Effector CD8-positive, alpha-beta T cell (primary cell): ENCODE measurements around the gene TRMT10B.

Experiments
- DNase-seq: peaks from one replicate; lab custom pipeline; 2025; lab: John Stamatoyannopoulos, UW
- total RNA-seq, 4 experiments: gene quantifications; one replicate each; lab custom pipeline; 2026; lab: John Stamatoyannopoulos, UW

Gene TRMT10B, protein sequence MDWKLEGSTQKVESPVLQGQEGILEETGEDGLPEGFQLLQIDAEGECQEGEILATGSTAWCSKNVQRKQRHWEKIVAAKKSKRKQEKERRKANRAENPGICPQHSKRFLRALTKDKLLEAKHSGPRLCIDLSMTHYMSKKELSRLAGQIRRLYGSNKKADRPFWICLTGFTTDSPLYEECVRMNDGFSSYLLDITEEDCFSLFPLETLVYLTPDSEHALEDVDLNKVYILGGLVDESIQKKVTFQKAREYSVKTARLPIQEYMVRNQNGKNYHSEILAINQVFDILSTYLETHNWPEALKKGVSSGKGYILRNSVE
- total RNA-seq: 13.7 to 18.6 (median 16.6) reads per million in 4 experiments

- DNase-seq: peak; percentile 50
These were observed at the start of gene TRMT10B for GRCh38 chr9:37753489-37754190. Gene TRMT10B (plus strand): TSS chr9:37753805. CDS start chr9:37761932, 8,127 bp downstream.

DNA sequence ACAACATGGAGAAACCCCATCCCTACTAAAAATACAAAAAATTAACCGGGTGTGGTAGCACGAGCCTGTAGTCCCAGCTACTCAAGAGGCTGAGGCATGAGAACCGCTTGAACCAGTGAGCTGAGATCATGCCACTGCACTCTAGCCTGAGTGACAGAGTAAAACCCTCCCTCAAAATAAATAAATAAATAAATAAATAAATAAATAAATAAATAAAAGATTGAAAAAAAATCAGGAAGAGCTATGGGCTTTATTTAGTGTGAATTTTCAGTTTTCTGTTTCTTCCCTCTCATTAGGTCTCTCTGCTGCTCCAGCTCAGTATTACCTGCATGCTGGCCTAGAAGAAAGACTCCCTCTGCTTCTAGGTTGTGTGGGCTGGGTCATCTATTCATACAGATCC, 47.8 kb upstream of the TRMT10B start:
- DNase-seq: no peak

GRCh38 chr9:37706290-37706689, 47.3 kb upstream of the TRMT10B start:
- no peak for DNase-seq

DNA sequence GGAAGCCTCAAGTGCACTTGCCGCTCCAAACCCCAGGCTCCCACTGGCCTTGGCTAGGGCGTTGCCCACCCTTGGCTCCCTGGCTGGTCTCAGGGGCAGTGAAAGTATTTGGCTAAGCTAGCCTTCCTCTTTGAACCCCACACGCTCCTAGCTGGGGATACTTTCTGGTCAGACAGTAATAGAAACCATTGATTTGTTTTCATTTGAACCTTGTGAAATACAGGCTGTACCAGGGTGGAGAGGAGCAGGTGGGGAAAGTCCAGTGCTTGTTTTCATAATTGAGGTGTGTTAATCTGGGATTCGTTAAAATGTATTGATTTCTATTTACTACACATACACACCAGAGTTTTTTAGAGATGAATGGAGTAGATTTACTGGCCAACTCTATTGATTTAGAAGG, 45.9 kb upstream of the TRMT10B start:
- no peak for DNase-seq

DNA sequence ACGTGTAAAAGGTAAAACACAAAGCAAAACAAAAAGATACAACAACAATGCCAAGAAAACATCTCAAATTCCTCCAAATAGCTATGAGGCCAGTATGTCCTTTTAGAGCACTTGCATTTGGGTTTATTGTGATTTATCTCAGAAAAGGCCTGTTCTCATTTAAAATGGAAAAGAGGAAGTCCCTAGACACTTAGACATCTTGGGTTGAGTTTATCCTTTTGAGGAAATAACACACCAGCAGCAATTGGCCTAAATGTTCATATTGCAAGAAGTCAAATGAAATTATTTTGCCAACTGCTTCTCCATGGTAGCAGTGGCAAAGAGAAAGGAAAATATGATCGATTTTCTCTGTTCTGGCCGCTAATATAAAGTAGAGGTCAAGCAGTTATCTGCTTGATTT, 43.6 kb upstream of the TRMT10B start:
- DNase-seq: no peak

DNA sequence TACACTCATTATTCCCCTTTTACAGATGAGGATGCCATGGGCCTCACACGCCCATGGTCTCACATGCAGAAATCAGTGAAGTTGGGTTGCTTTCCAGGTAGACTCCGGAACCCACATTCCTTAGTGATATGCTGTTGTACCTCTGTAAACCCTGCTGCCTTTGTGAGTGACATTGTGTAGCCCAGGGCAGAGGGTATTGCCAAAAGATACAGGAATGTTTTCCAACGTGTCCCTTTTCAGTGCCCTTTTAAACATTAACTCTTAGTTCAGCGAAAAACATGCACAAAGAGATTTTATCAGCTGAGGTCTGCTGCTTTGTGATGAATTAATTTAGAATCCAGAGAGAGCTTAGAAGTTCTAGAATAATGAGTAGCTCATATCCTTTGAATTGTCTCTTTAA, 38.3 kb upstream of the TRMT10B start:
- no peak for DNase-seq

GRCh38 chr9:37715991-37716505, 37.6 kb upstream of the TRMT10B start:
- DNase-seq: no peak

DNA sequence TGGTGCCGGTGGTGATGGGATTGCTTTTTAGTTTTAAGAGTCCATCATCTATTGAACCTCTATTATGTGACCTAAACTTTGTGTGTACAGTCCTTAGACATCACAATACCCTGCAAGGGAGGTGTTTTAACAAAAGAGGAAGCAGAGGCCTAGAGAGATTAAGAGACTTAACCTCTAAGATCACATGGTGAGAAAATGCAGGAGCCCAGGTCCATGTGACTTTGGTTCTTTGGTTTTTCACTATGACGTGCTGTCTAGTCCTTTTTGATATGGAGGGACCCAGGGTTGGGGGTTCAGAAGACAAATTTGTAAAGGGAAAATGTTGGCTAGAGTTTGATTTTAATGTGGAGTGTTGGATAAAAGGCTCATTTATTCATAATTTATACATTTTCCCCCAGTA, 34.1 kb upstream of the TRMT10B start:
- no peak for DNase-seq

- no peak for DNase-seq
These were observed 26.6 kb upstream of the TRMT10B start for GRCh38 chr9:37727013-37727412.

DNA sequence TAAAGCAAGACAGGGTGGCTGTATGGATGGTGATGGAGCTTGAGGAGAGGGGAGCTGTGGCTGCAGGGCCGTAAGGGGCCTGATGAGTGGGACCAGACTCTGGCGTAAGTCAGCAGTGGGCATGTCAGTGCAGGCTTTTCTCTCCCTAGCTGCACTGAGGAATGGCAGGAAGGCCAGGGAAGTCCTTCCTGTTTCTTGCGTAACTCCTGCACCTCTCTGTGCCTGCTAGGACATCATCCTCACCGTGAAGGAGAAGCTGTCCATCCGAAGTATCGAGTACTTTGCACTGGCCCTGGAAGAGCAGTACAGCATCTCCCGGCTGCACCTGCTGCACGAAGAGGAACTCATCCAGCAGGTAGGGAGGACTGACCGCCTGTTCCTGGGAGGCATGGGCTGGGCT, 24.1 kb upstream of the TRMT10B start:
- DNase-seq: no peak

DNA sequence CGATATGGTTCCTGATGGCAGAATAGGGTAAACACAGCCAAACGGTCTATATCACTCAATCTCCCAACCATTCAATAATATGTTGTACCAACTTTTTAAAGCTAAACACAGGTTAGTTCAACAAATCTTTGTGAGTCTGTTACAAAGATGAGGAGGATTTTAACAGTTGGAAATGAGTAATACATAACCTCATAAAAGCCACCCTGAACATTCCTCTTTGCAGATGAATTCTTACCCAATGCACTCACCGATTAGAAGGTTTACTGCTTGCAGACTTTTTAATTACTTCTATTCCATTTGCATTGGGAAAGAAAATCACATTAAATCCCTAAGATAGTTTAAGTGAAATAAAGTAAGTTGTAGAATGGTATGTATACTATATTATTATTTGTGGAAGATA, 23.3 kb upstream of the TRMT10B start:
- no peak for DNase-seq

- no peak for DNase-seq
These were observed 22.8 kb upstream of the TRMT10B start for GRCh38 chr9:37730839-37731238.

- DNase-seq: no peak
These were observed 21.4 kb upstream of the TRMT10B start for GRCh38 chr9:37732086-37732741.

GRCh38 chr9:37732952-37733351, 20.7 kb upstream of the TRMT10B start:
- DNase-seq: no peak

DNA sequence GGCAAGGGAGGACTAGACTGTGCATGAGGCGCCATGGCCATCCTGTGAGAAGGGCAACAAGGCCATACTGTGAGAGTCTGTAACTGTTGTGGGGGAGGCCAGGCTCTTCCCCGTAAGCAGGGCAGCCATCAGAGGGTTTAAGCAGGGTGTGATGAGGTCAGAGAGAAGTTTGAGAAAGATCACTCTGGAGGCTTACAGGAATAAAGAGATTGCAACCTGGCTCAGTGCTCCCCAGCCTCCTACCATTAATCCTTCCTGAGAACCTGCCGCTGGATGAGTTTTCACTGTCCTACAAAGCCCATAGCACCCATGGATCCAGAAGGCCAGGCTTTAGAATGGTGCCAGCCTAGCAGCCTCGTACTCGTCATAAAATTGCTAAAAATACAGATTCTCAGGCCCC, 14.4 kb upstream of the TRMT10B start:
- DNase-seq: no peak

GRCh38 chr9:37740128-37740527, 13.5 kb upstream of the TRMT10B start:
- no peak for DNase-seq

DNA sequence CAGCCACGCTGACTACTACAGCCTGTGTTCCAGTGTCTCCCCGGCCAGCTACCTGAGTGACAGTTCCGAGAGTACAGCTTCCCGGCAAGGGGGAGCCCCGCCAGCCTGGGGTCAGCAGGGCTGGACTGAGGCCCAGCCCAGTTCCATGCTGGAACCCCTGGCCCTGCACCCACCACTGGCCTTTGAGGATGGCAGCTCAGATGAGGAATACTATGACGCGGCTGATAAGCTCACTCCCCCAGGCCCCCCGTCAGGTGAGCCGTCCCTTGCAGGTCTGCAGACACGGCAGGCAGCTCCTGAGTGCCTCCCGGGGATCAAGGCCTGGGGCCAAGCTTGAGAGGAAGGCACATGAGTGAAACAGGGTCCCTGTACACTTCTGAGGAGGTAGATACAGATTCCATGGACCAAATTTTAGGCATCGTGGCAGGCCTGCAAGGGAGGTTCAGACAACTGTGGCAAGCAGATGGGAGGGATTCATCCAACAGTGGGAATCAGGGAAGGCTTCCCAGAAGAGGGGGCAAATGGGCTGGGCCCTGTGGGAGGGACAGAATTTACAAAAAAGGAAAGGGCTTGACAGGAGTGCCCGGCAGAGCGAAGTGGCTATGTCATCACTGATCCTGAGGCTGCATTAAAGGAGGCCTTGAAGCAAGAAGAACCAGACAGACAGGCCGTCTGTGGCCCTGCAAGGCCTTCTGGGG, 12.8 kb upstream of the TRMT10B start:
- no peak for DNase-seq

GRCh38 chr9:37745970-37746369, 7.6 kb upstream of the TRMT10B start:
- DNase-seq: no peak

- no peak for DNase-seq
These were observed 6.9 kb upstream of the TRMT10B start for GRCh38 chr9:37746448-37747270.

DNA sequence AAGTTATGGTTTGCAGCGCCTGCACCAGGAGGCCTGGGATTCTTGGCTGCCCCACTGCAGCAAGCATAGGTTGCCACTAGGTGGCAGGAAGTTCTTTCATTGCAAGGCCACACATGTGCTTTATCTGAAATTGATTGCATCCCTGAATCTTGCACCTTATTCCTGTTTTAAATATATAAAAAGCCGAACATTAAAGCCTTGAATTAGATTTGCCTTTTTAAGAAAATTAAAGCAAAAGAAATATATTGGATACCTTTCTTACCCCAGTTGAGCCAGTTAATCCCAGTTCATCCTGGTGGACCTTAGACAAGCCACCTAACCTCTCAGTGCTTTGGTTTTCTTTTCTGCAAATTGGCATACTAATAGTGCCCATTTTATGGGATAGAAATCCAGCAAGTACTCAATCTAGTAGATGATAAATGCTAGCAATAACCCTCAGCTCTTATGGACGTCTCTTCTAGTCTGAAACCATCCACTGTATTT, 6.3 kb upstream of the TRMT10B start:
- peak; percentile 14 for DNase-seq

DNA sequence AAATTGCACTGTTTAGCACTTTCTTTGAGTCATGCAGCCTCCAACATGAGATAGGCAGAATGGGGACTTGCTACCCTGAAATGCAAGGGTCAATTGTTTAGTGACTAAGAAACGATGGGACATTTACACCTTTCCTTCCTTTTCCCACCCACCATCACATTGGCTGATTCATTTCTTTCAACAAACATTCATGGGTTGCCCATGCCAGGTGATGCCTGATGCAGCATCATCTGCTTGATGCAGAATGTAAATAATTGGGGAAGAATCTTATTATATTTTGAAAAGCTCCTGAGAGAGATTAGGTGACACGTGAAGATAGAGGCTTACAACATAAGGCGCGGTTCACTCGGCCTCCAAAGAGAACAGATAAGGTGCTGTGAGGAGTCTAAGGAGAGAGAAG, 4.5 kb upstream of the TRMT10B start:
- DNase-seq: no peak
